Skin epidermis (tissue), 12 donors: ENCODE measurements around the gene SKAP2.

Experiments
- H3K27ac ChIP-seq, 21 experiments: fragments of 200-600 bp; sonication (generic) in 11 of 21; one replicate each; pipeline ENCODE4 v1.5.0; 2020; ENCODE audit warnings: mild to moderate bottlenecking in 3 of 21, inconsistent platforms in 2 of 21, moderate library complexity in 2 of 21
- H3K4me3 ChIP-seq, 7 experiments: fragments of 200-600 bp; sonication (generic) in 2 of 7; one replicate each; pipeline ENCODE4 v1.5.0; 2020; ENCODE audit warnings: inconsistent platforms in 2 of 7, mild to moderate bottlenecking in 2 of 7, moderate library complexity in 1 of 7

Gene SKAP2

DNA sequence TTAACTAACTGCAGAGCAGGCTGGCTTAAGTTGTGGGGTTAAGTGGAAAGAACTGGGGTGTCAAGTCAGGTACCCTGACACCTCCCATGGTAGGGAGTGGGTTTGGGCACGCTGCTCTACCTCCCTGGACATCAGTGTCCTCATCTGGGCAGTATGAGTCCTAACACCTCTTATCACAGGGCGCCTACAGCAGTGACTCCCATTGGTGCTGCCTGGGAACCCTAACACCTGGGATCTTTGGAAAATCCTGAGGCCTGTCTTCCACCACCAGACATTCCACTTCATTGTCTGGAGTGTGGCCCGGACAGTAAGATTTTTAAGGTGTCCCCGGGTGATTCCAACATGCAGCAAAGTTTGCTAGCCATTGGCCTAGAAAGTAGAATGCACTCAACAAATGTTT is 239.1 kb downstream of the SKAP2 start:
- Histone ChIP-seq H3K4me3 (no peak overlapping the region), H3K27ac (no peak overlapping the region)

DNA sequence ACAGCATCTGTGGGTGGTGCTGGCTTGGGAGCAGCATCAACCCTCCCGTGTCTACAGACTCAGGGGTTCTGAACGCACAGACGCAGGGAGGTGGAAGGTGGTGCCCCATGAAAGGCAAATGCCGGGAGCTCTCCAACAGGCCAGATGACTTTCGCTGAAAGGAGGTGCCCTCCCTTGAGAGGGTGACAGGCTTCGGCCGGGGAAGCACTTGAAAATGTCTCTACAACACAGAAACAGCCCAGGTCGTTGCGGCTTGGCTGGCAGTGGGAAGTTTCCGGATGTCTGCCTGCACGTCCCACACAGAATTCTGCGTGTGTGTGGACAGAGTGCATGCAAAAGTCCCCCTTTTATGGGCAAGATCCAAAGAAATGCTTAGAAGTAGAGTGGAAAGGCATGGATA is 239.6 kb downstream of the SKAP2 start:
- Histone ChIP-seq H3K4me3 (no peak overlapping the region), H3K27ac (no peak overlapping the region)

DNA sequence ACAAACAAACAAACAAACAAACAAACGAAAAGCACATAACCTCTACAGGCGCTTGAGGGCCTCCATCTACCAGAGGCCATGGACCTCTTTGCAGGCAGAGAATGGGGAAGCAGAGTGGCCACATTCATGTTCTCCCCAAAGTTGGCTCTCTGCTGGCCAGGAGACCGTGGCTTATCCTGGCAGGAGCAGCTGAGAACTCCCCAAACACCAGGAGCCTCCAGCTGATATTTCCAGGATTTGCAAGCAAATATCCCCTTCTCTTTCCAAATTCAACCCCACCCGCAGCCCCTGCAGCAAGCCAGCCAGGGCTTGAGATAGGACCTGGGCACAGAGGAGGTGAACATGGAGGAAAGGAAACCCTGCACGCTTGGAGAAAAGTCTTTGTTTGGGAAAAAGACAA is 240.0 kb downstream of the SKAP2 start:
- Histone ChIP-seq H3K4me3 (no peak overlapping the region), H3K27ac (no peak overlapping the region)

DNA sequence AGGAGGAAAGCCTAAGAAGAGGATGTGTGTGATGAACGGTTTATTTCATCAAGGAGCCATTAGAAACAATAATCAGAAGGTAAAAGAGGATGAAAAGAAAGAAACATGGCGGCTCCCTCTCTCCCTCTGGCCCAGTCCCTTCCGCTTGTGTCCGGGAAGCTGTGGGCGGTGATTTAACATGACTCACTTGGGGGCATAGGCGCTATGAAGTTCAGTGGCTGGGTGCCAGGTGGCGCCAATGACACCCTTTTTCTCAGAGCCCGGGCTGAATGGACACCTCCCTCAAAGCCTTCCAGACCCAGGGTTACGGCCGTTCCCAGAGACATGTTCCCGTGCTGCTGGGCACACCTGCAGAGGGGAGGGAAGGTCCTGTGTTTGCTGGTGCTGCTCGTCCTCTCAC is 244.0 kb downstream of the SKAP2 start:
- no peak overlapping the region for H3K4me3 ChIP-seq
- no peak overlapping the region for H3K27ac ChIP-seq

DNA sequence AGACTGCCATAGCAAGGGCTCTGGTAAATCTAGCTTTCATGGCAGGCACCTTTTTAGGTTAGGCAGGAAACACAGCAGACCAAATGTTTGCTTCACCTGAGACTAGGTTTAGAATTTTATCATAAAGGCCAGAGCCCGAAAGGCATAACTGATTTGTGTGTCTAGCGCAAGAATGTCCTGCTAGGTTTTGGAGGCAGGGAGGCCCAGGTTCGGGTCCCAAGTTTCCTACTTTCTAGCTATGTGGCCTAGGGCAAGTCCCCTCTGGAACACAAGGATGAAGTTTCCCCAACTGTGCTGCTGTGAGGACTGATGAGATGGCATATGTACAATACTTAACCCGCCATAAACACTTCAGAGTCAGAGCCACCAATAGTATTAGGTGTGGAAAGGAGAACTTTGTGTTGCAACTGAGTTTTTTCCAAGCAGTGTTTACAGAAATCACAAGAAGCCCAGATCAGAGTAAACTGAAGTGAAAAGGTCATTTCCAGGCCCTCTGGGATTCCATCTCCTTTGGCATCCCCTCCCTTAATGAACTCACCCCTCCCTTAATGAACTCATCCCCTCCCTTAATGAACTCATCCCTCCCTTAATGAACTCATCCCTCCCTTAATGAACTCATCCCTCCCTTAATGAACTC is 244.9 kb downstream of the SKAP2 start:
- no peak overlapping the region for H3K27ac ChIP-seq

DNA sequence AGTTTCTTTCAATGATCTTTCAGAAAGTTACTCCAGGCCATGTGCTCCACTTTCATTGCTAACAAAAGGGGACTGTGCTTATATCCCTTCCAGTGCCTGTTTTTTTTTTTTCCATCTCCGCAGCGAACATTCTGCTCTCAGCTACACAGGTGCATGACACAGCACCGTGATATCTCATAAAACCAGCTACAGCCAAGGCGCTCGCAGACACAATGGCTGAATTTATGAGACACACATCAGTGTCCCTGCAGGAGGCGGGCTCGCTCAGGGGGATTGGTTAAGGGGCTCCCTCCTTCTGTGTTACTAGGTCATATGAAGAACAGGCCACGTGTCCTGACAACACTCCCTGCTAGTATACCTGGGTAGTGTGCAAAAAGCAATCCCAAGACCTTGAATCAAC is 245.5 kb downstream of the SKAP2 start:
- Histone ChIP-seq H3K4me3 (no peak overlapping the region), H3K27ac (no peak overlapping the region)

More for the DNA sequence above, 244.9 kb downstream of the SKAP2 start:
- no peak overlapping the region for H3K4me3 ChIP-seq

DNA sequence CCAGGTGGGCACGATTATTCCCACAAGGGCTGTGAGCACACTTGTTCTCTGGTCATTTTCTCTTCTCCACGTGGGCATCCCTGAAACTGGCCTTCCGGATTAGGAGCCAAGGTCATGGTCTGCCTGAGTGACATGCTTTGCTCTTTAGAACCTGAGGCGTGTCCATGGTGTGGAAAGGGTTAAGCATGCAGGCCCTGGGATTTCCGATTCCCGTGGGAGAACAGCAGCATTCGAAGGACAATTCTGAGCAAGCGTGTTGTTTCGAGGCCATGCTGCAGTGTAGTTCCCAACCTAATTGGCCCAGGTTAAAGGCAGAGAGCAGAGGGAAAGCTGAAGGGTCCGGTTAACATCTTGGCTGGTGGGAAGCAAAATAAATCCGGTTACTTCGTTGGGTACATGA is 245.9 kb downstream of the SKAP2 start:
- Histone ChIP-seq H3K27ac (no peak overlapping the region), H3K4me3 (no peak overlapping the region)
